ENCODE measurements around the gene POU2F1.

Gene POU2F1

GRCh38 chr1:167440776-167441175 is 220.1 kb downstream of the POU2F1 start:
- TF ChIP-seq CTCF (IDR thresholded peaks at IDR 0.05; ENCODE audit: low read depth, low read length): no peak
- H3K4me3 ChIP-seq (ENCODE audit: low read depth, low read length): no peak overlapping the region

GRCh38 chr1:167441222-167441621 is 220.5 kb downstream of the POU2F1 start:
- no peak for TF ChIP-seq CTCF (IDR thresholded peaks at IDR 0.05; ENCODE audit: low read depth, low read length)
- H3K4me3 ChIP-seq (ENCODE audit: low read depth, low read length): no peak overlapping the region

- H3K4me3 ChIP-seq (ENCODE audit: low read depth, low read length): no peak overlapping the region
- peak; percentile 93 for TF ChIP-seq CTCF (IDR thresholded peaks at IDR 0.05; ENCODE audit: low read depth, low read length)
Observed at GRCh38 chr1:167442142-167442848, 221.6 kb downstream of the POU2F1 start.

- no peak overlapping the region for H3K4me3 ChIP-seq (ENCODE audit: low read depth, low read length)
- no peak for TF ChIP-seq CTCF (IDR thresholded peaks at IDR 0.05; ENCODE audit: low read depth, low read length)
Observed at GRCh38 chr1:167442854-167443565, 222.3 kb downstream of the POU2F1 start.

GRCh38 chr1:167443757-167444156 is 223.1 kb downstream of the POU2F1 start:
- no peak for TF ChIP-seq CTCF (IDR thresholded peaks at IDR 0.05; ENCODE audit: low read depth, low read length)
- no peak overlapping the region for H3K4me3 ChIP-seq (ENCODE audit: low read depth, low read length)

- no peak for TF ChIP-seq CTCF (IDR thresholded peaks at IDR 0.05; ENCODE audit: low read depth, low read length)
- no peak overlapping the region for H3K4me3 ChIP-seq (ENCODE audit: low read depth, low read length)
Observed at GRCh38 chr1:167446966-167447365, 226.3 kb downstream of the POU2F1 start.

GRCh38 chr1:167447521-167448136 is 226.9 kb downstream of the POU2F1 start:
- TF ChIP-seq CTCF (IDR thresholded peaks at IDR 0.05; ENCODE audit: low read depth, low read length): no peak
- H3K4me3 ChIP-seq (ENCODE audit: low read depth, low read length): no peak overlapping the region
